B cell (primary cell): Measurements from ENCODE around the gene GAST. TPM values are rescaled to one million over a fixed set of nuclear protein-coding genes. Genes with fewer than 3 reads are reported as not detected.
A peak's percentile ranks its signal among the peaks of the same experiment; 100 is the strongest.

Experiments
- ATAC-seq: fragments of 200-7000 bp; cut with Tn5 transposase; one replicate; pipeline ENCODE4 v1.10.0; 2021; ENCODE audit warnings: low read depth, mild to moderate bottlenecking, moderate number of reproducible peaks, moderate library complexity
- CTCF ChIA-PET: fragments of 350-600 bp; sonication (Branson Sonifier 250); formaldehyde crosslinking; loops from one replicate; lab custom pipeline; 2021; ENCODE audit warnings: antibody characterized with exemption, inconsistent platforms; lab: Charles Lee
- POLR2A ChIA-PET: fragments of 350-600 bp; sonication (Branson Sonifier 250); formaldehyde crosslinking; loops from one replicate; lab custom pipeline; 2021; ENCODE audit warnings: antibody characterized with exemption; lab: Charles Lee
- DNase-seq: peaks from one replicate; pipeline ENCODE4 v3.0.0; 2013
- H2AFZ ChIP-seq: 2 replicates; pipeline ENCODE4 v1.6.1; 2012; ENCODE audit warnings: mild to moderate bottlenecking, low read depth, low read length; ENCODE audit not compliant: insufficient read depth, poor library complexity, severe bottlenecking
- H3K27ac ChIP-seq, 2 donors: 1 replicate in 1 of 2; 2 replicates in 1 of 2; pipeline ENCODE4 v1.5.1; 2012 to 2013; ENCODE audit warnings: low read length in 2 of 2, mild to moderate bottlenecking in 2 of 2, moderate library complexity in 1 of 2
- H3K27me3 ChIP-seq, 4 experiments: fragments of 200-600 bp in 1 of 4; sonication (generic) in 1 of 4; replicated peaks in 1 of 4; 1 replicate in 2 of 4; 2 replicates in 2 of 4; pipeline versions ENCODE4 v1.6.1 to v1.7.0; 2013 to 2016; ENCODE audit warnings: low read length in 3 of 4, mild to moderate bottlenecking in 2 of 4, mixed read lengths in 1 of 4, moderate library complexity in 1 of 4; ENCODE audit not compliant: insufficient read depth in 4 of 4, control insufficient read depth in 3 of 4; ENCODE audit errors: control extremely low read depth in 1 of 4
- H3K36me3 ChIP-seq, 2 experiments: replicated peaks in 1 of 2; 1 replicate in 1 of 2; 2 replicates in 1 of 2; pipeline versions ENCODE4 v1.6.1 to v1.7.1; 2013; ENCODE audit warnings: low read length in 1 of 2; ENCODE audit not compliant: insufficient read depth in 2 of 2, control insufficient read depth in 1 of 2; ENCODE audit errors: control extremely low read depth in 1 of 2, extremely low read depth in 1 of 2
- H3K4me1 ChIP-seq, 2 donors: fragments of 200-600 bp in 1 of 2; sonication (generic) in 1 of 2; 1 replicate in 1 of 2; 2 replicates in 1 of 2; pipeline versions ENCODE4 v1.5.1 to v1.6.1; 2013 to 2017; ENCODE audit warnings: low read length in 2 of 2; ENCODE audit not compliant: control insufficient read depth in 2 of 2, insufficient read depth in 2 of 2
- H3K4me2 ChIP-seq: replicated peaks from 2 replicates; pipeline ENCODE3; 2012; ENCODE audit warnings: mild to moderate bottlenecking, low read depth, low read length; ENCODE audit not compliant: poor library complexity, severe bottlenecking
- H3K4me3 ChIP-seq, 5 experiments: fragments of 200-600 bp in 1 of 5; sonication (generic) in 1 of 5; 1 replicate in 3 of 5; 2 replicates in 2 of 5; pipeline versions ENCODE4 v1.5.1 to v1.7.0; 2011 to 2016; ENCODE audit warnings: low read length in 4 of 5, mild to moderate bottlenecking in 4 of 5, low read depth in 2 of 5, control low read depth in 1 of 5, moderate library complexity in 1 of 5; ENCODE audit not compliant: insufficient read depth in 1 of 5; ENCODE audit errors: control extremely low read depth in 1 of 5, extremely low read depth in 1 of 5
- H3K79me2 ChIP-seq: fragments of 200-600 bp; sonication (generic); one replicate; pipeline ENCODE4 v1.6.0; 2016; ENCODE audit warnings: low read length; ENCODE audit not compliant: control insufficient read depth, insufficient read depth
- H3K9ac ChIP-seq: fragments of 200-600 bp; sonication (generic); 2 replicates; pipeline ENCODE4 v1.6.1; 2017; ENCODE audit warnings: mild to moderate bottlenecking, low read length, moderate library complexity
- H3K9me3 ChIP-seq, 3 donors: one replicate each; pipeline versions ENCODE4 v1.6.1 to v1.7.1; 2013; ENCODE audit warnings: low read length in 2 of 3; ENCODE audit not compliant: control insufficient read depth in 2 of 3, insufficient read depth in 1 of 3; ENCODE audit errors: control extremely low read depth in 1 of 3
- H4K20me1 ChIP-seq: 2 replicates; pipeline ENCODE4 v1.6.0; 2012; ENCODE audit warnings: mild to moderate bottlenecking, low read length; ENCODE audit not compliant: insufficient read depth, control insufficient read depth, poor library complexity, severe bottlenecking
- H3K27ac Mint-ChIP-seq: one replicate; pipeline ENCODE4 v1.8.0; 2021; ENCODE audit warnings: mixed read lengths
- H3K27me3 Mint-ChIP-seq: one replicate; pipeline ENCODE4 v1.8.0; 2021; ENCODE audit warnings: mixed read lengths
- H3K4me1 Mint-ChIP-seq: one replicate; pipeline ENCODE4 v1.8.0; 2021; ENCODE audit warnings: mixed read lengths
- H3K4me3 Mint-ChIP-seq: one replicate; pipeline ENCODE4 v1.8.0; 2021; ENCODE audit warnings: mixed read lengths
- H3K9me3 Mint-ChIP-seq: one replicate; pipeline ENCODE4 v1.8.0; 2022; ENCODE audit warnings: mixed read lengths; ENCODE audit not compliant: insufficient read depth
- CTCF ChIP-seq: fragments of 200-600 bp; IDR thresholded peaks from one replicate; pipeline ENCODE4 v1.8.0; 2022; ENCODE audit warnings: antibody characterized with exemption, mild to moderate bottlenecking
- EZH2 ChIP-seq: IDR thresholded peaks from 2 replicates; pipeline ENCODE4 v1.6.1; 2012; ENCODE audit warnings: borderline replicate concordance, low read depth, mild to moderate bottlenecking, moderate library complexity, low read length; ENCODE audit not compliant: insufficient read depth, poor library complexity, severe bottlenecking
- WGBS: methylation state at CpG from one replicate; pipeline ENCODE4 v1.1.5; 2013; ENCODE audit warnings: missing lambda C conversion rate; ENCODE audit not compliant: insufficient coverage; 5-methylcytosine and 5-hydroxymethylcytosine counted together
- intact Hi-C: fragments of 100-400 bp; cut with micrococcal nuclease; formaldehyde crosslinking; loops from one replicate; pipeline ENCODE4 v1.10.0; 2022
- polyA plus RNA-seq: library from polyadenylated mRNA; depleted of rRNA; stranded (reverse); fragments of >200 nt; gene quantifications from 2 replicates; pipeline ENCODE4 v1.2.3, GENCODE V29; 2012
- total RNA-seq, 2 donors: library from RNA; stranded (reverse); fragments of 120-200 nt in 1 of 2; gene quantifications; 1 replicate in 1 of 2; 2 replicates in 1 of 2; pipeline versions ENCODE4 v1.2.3 to v1.2.4, GENCODE V29; 2013 to 2022

The GAST gene
- total and polyA plus RNA-seq, 2 donors (not counting 1 experiment from before 2014, with no cell fraction given): not detected

GRCh38 chr17:41688641-41689496 is 23.3 kb upstream of the GAST start, which contains the start of gene EIF1:
EIF1 (plus strand) TSS chr17:41688885; CDS start chr17:41689039, 154 bp downstream.
- DNase-seq: peak; percentile 100
- intact Hi-C loops: loop anchor here (1.0 to 5.0 kb wide), 3 partner anchors 10 to 98 kb away; partner anchors contain the start of gene JUP
- Mint-ChIP-seq H3K27ac (peak within 1 kb of the TSS; percentile 100), H3K4me3 (peak within 1 kb of the TSS; percentile 96), H3K27me3 (no peaks in the 10 kb centered on the region), H3K9me3 (no peaks in the 10 kb centered on the region), H3K4me1 (peaks cover 38% of the 10 kb centered on the region)
- peak; percentile 75 for ATAC-seq
- H3K9me3 ChIP-seq: no peaks in the 10 kb centered on the region
- H4K20me1 ChIP-seq: peaks cover 46% of the 10 kb centered on the region
- H3K27ac ChIP-seq: peak within 1 kb of the TSS; percentile 99
- peak within 1 kb of the TSS; percentile 69 for H2AFZ ChIP-seq
- H3K79me2 ChIP-seq: peaks cover 18% of the 10 kb centered on the region
- POLR2A ChIA-PET: interaction anchor here (0.6 to 4.9 kb wide), 15 partner anchors 11 to 1590 kb away, joined by 3 to 122 read pairs (median 4); partner anchors contain the start of genes HAP1, JUP, KLHL11 and NKIRAS2
- peak within 1 kb of the TSS; percentile 81 to 99 (median 87) for H3K4me3 ChIP-seq
- peak within 1 kb of the TSS; percentile 88 for H3K4me2 ChIP-seq
- peak within 1 kb of the TSS; percentile 99 for H3K9ac ChIP-seq
- CTCF ChIA-PET: interaction anchor here (1.0 to 9.2 kb wide), 8 partner anchors 10 to 884 kb away, joined by 3 to 212 read pairs (median 6); partner anchors contain the start of gene JUP
- peaks cover 6 to 45% of the 10 kb centered on the region in 2 experiments for H3K36me3 ChIP-seq
- WGBS: under 1% methylated on average over 80 of the region's 81 CpGs
- H3K4me1 ChIP-seq: peaks cover 22 to 27% of the 10 kb centered on the region in 2 donors
- no peak for TF ChIP-seq EZH2
- TF ChIP-seq CTCF: no peak
- H3K27me3 ChIP-seq: no peaks in the 10 kb centered on the region
